ENCODE results near the gene PSG2.
"Not testable (repeated sequence)": the region's sequence is repeated elsewhere in the genome, so short reads cannot be mapped to it uniquely, and the experiment has no call there.

PSG2 gene

DNA sequence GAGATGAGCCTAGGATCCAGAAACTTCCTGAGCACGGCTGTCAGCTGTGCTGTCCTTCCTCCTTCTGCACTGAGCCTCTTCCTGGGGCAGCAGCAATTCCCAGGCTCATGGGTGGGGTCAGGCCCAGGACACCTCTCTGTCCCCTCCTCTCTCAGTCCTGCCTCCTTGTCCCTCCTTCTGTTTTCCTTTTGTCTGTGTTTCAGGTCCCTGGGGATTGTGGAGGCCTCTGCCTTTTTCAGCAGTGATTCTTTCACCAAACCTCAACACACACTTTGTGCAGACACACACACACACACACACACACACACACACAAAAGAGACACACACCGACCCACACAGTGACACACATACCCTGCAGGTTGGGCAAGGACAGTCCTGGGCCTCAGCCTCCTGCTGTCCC, at the start of gene PSG2:
TSS of gene PSG2 (minus strand) at position 101 of the 400 bp plus-strand sequence. CDS start 132 bp downstream, outside the sequence.
- not testable (repeated sequence) for DNase-seq

DNA sequence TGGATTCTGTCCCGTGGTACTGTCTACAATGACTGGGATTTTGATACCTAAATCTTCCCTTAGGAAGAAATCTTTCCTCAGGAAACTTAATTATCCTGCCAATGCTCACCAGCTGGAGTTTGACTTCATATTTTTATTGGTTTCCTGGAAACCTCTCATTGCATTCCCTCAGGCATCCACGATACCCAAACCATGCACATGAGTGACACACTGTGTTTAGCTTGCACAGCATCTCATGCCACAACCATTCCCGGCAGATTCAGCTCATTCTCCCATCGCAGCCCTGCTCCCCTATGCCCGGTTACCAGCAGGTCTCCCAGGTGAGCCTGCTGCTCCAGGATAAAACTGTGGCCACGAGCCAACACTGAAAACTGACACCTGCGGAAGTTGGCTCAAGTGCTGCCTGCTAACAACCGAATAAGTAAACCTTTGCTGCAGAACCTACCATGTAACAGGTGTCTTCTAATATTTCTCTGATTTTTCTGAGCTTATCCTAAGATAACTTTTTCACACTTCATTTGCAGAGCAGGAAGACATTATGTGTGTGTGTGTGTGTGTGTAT, 48.9 kb upstream of the PSG2 start:
- DNase-seq, result not testable (repeated sequence)

DNA sequence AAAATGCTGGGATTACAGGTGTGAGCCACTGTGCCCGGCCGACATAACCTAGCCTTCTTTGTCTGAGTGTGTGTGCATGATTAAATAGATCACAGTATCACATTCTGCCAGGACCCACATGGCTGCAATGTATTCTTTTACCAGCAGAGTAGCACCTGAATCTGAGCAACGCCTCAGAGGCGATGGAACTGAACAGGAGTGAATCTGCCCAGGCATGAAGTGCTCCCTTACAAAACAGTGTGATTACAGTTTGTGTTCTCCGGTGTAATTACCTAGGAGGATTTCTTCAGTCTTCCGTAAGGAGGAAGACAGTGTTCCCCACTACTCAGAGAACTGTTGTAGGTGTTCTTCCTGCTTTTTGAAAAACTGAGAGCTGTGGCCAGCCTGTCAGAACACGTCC, 46.7 kb upstream of the PSG2 start:
- not testable (repeated sequence) for DNase-seq

DNA sequence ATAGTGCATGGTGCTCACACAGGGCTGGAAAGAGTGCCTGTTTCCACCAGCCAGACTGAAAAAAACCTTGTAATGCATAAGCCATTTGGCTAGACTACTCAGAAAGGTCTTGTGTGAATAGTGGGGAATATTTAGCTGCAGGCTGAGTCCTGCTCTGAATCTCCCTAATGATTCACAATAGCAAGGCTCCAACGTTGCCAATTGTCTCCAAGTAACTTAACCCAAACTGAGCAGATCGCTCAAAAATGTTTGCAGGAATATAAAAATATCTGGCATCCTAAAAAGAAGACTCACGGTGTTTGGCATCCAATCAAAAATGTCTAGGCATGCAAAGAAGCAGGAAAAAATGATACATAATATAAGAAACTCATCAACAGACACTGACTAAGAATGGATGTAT, 44.8 kb upstream of the PSG2 start:
- DNase-seq, result not testable (repeated sequence)

- DNase-seq, result no peak
These were observed 44.2 kb upstream of the PSG2 start for GRCh38 chr19:43126720-43127119.

DNA sequence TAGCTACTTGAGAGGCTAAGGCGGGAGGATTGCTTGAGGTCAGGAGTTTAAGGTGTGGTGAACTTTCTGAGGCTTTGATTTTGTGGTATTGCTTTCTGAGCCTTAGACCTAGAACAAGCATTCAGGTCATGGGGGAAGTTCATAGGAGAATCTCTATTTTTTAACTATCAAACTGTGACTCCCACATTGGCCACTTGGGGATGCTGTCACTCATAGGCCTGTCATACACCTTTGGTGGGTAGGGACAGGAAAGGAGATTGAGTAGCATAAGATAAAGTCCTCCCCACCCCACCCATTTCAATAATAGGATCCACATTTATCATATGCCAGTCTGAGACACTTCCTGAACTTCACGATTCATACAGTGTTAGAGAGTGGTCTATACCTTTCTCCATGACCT, 41.9 kb upstream of the PSG2 start:
- DNase-seq, result no peak

GRCh38 chr19:43120433-43121026, 38.0 kb upstream of the PSG2 start:
- not testable (repeated sequence) for DNase-seq

GRCh38 chr19:43119526-43119925, 37.0 kb upstream of the PSG2 start:
- DNase-seq, result not testable (repeated sequence)

DNA sequence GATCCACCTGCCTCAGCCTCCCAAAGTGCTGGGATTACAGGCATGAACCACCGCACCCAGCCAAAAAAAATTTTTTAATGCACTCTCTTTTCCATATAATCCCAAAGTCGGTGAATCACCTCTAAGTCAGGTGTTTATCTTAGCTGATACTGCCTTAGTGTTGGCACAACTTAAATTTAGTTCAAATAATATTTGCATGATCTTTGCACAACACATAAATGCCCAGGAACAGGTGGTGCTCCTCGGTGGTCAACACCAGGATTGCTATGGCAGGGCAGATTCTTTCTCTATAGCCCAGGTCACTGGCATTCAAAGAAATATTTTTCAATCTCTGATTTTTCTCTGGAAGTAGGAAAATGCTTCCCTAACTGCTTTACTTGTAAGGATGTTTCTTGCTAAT, 33.9 kb upstream of the PSG2 start:
- not testable (repeated sequence) for DNase-seq

- DNase-seq, result not testable (repeated sequence)
These were observed 33.0 kb upstream of the PSG2 start for GRCh38 chr19:43115548-43115947.

DNA sequence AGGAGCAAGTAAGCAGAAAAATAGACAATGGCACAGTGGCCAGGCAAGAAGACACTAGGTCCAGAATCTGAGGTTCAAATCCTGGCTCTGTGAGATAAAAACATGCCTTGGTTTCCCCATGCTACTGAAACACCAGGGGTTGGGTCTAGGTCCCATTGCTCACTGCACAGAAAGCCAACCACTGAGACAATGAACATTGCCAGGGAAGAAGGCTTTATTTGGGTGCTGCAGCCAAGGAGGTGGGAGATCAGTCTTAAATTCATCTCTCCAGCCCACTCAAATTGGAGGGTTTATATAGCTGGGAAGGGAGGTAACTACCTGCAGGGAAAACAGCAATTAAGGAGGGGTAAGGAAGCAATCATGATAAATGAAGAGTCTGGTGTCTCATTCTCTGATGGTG, 32.6 kb upstream of the PSG2 start:
- DNase-seq, result not testable (repeated sequence)

- not testable (repeated sequence) for DNase-seq
These were observed 32.1 kb upstream of the PSG2 start for GRCh38 chr19:43114626-43115025.

GRCh38 chr19:43107401-43107800, 24.9 kb upstream of the PSG2 start:
- not testable (repeated sequence) for DNase-seq

GRCh38 chr19:43105496-43105895, 23.0 kb upstream of the PSG2 start:
- no peak for DNase-seq

DNA sequence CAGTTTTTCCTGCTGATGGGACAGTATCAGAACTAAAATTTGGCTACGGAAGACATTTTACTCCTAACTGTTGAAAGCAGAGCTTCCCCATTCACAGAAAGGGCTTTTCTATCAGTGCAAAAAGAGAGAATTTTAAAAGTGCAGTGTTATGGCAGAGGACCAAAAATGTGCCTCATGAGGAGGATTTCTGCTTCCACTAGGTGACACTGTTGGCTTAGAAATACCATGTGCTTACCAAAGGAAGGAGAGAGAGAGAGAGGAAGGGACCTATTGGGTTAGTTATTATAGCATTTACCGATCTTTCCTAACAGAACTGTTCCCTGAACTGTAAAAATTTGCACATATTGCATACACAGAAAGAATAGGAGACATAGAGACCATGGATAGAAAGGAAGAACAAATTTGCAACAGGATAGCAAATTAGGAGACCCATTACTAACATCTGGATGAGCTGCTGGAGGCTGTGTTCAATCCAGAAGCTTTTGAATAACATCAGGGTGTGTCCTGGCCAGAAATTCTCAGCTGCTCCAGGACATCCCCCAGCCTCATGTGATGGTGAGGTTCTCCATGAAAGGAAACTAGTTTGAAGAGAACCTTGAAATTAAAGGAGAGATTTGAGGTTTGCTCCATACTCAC, 21.8 kb upstream of the PSG2 start:
- DNase-seq, result not testable (repeated sequence)

DNA sequence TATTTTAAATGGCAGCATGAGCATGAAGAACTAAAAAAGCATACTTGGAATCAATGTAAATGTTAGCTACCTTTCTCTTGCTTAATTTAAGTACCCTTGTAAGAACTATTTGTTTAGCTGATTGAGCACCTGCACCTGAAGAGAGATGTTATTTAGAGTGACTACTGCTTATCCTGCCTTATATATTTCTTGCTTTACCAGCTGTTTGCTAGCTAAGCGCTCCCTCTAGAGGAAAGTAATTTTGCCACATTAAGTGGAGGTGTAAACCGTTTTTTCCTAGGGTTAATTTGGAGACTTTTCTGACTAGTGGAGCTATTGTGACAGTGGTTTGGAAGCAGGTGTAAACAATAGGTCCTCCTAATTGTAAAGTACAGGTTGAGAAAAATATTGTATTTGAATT, 19.4 kb upstream of the PSG2 start:
- no peak for DNase-seq

GRCh38 chr19:43098416-43098815, 15.9 kb upstream of the PSG2 start:
- not testable (repeated sequence) for DNase-seq

GRCh38 chr19:43087702-43088340, 5.3 kb upstream of the PSG2 start:
- peak; percentile 27 for DNase-seq

- not testable (repeated sequence) for DNase-seq
These were observed 3.5 kb upstream of the PSG2 start for GRCh38 chr19:43085796-43086530.

- DNase-seq, result peak; percentile 8
These were observed 1.8 kb upstream of the PSG2 start for GRCh38 chr19:43084196-43084832.

DNA sequence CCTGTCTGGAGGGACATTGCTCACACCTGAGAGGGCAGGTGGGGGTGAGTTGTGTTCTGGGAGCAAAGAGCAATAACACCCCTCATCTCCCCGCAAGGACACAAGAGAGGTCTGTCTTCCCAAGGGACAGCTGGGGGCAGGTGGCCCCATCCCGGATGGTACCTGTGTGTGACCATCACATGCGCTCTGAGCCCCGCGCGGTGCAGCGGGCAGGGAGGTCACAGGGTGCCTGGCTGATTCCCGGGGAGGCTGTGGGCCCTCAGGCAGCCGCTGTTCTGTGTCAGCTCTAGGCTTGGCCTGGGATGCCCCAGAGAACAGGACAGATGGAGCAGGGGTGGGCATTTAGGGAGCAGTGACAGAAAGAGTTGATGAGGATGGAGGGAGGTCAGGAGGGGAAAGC, 1.2 kb upstream of the PSG2 start:
- not testable (repeated sequence) for DNase-seq

DNA sequence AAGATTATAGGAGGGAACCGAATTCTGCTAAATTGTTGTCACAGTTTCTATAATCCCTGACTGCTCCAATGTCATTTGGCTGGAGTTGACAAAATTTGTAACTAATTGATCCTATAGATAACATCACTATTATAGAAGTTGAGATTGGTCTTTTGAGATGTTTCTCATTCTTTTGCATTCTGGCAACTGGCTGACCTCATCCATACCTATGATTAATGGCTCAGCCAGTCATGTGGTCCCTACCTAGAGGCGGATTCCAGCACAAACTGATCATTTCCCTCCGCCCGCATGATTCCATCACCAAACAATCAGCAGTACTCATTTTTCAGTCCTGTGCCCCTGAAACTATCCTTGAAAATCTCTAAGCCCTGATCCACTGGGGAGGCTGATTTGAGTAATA, 4.2 kb downstream of the PSG2 start:
- no peak for DNase-seq

DNA sequence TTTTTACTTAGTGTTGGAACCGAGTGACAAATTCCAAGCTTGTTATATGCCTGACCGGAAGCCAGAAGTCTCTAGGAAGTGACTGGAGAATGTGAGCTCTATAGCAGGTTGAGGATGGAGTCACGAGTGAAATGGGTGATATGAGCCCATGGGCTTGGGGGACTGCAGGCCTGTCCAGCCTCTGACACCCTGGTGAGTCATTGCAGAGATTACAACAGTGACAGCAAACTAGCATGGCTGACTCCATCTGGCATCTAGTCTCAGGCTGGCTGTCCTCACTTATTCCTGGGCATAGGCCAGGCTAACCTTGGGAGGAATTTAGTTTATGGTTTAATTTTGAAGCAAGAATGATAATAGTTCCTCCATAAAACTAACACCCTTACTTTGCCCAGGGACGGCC, 4.6 kb downstream of the PSG2 start:
- not testable (repeated sequence) for DNase-seq

Data from stimulated activated CD4-positive, alpha-beta T cell treated with anti-CD3 and anti-CD28 coated beads, Interleukin-4, amount 100 ng/mL, for 1 hour (primary cell).